Glomerular visceral epithelial cell (primary cell): ENCODE measurements around the gene ZHX3.
"Not testable (repeated sequence)": the region's sequence is repeated elsewhere in the genome, so short reads cannot be mapped to it uniquely, and the experiment has no call there.

Experiments used
- DNase-seq: peaks from one replicate; pipeline ENCODE4 v3.0.0-alpha.2; 2016; ENCODE audit errors: extremely low spot score

The ZHX3 gene

GRCh38 chr20:41135888-41136679 is 181.4 kb downstream of the ZHX3 start:
- no peak for DNase-seq

GRCh38 chr20:41135187-41135887 is 182.2 kb downstream of the ZHX3 start:
- peak; percentile 40 for DNase-seq

- no peak for DNase-seq
Observed at GRCh38 chr20:41134362-41135186, 183.0 kb downstream of the ZHX3 start.

- DNase-seq = no peak
Observed at GRCh38 chr20:41133709-41134361, 183.7 kb downstream of the ZHX3 start.

- DNase-seq = not testable (repeated sequence)
Observed at GRCh38 chr20:41132388-41132775, 185.1 kb downstream of the ZHX3 start.

GRCh38 chr20:41131594-41132387 is 185.7 kb downstream of the ZHX3 start:
- DNase-seq = no peak
